ENCODE results near the gene MYBPC2.

The MYBPC2 gene

DNA sequence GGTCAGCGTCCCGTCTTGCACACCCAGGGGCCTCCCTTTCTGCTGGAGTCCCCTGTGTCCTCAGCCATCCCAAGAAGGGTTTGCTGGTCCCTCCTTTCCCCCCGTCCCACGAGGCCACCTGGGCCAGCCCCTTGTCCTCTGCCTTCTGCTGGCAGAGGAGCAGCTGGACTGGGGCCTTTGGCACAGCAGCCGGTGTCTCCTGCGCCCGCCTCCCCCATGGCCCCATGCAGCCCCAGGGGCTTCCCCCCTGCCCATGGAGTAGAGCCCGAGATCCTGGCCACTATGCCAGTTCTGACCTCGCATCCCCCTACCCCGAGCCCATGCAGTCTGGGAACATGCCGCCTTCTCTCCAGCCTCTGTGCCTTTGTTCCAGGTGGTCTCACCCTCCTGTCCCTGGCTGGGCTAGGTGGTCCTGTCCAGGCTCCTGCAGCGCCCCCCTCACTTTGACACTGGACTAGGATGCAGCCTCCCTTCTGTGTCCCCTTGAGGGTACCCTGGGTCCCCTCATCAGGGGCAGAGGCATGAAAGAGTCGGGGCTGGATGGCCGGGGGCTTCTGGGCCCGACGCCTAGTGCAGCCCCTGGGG lies 49.7 kb downstream of the MYBPC2 start:
- no peak for DNase-seq

- no peak for DNase-seq
These were observed 50.2 kb downstream of the MYBPC2 start for GRCh38 chr19:50482916-50483315.

GRCh38 chr19:50485284-50485955 lies 52.7 kb downstream of the MYBPC2 start:
- no peak for DNase-seq

DNA sequence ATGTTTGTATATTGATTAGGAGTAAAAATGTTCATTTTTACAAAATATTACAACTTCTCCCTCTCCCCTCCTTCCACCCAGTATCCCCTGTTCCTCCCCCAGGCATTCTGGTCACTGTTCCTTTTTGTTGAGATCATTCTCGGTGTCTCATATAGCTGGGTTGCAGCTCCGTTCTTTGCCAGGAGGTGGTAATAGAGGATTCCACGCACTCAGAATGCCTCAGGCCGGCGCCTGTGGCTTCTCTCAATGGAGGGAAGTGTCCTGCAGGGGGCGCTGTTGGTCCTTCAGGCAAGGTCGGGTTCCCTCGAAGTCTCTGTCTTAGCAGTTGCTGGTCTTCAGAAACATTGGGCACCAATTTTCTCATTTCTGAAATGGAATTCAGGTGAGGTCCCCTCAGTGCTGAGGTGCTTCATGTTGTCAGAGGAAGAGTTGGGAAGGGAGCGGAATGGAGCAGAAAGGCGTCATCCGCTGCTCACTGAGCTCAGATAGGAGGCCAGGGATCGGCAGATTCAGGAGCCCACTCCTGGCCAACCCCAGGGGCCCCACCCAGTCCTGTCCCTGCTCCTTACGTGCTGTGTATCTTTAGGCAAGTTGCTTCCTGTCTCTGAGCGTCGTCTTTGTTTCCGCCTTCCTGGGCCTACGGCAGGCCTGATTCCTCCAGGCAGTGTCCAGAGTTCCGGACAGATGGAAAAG lies 54.3 kb downstream of the MYBPC2 start:
- DNase-seq, result peak in 2 of 4 experiments; percentile 16 to 47

DNA sequence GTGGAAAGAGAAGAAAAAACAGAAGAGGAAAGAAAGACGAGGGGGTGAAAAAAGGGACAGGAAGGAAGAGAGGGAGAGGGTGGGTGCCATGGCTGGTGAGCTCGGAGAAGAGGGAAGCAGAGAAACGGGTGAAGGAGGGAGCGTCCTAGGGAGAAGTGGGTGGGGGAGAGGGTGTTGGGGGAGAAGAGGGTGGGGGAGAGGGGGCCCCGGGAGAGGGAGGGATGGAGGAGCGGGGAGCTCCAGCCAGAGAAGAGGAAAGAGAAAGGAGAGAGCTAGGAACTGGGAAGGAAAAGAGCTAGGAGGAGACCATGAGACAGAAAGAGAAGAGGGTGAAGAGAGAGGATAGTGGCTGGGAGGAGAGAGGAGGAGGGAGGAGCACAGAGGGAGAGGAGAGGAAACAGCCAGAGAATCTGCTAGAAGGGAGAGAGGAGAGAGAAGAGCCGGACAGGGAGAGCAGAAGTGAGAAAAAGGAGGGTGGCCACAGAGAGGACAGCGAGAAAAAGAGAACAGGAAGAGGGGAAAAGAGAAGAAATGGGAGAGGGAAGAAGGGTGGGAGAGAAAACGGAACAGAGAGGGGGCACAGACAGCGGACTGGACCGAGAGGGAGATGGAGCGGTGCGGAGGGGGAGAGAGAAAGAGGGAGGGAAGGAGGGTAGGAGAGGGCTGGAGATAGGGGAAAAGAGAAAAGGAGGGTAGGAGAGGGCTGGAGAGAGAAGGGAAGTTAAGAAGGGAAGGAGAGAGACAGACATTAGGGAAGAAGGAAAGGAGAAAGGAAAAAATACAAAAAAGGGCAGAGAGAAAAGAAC lies 55.9 kb downstream of the MYBPC2 start:
- no peak for DNase-seq

DNA sequence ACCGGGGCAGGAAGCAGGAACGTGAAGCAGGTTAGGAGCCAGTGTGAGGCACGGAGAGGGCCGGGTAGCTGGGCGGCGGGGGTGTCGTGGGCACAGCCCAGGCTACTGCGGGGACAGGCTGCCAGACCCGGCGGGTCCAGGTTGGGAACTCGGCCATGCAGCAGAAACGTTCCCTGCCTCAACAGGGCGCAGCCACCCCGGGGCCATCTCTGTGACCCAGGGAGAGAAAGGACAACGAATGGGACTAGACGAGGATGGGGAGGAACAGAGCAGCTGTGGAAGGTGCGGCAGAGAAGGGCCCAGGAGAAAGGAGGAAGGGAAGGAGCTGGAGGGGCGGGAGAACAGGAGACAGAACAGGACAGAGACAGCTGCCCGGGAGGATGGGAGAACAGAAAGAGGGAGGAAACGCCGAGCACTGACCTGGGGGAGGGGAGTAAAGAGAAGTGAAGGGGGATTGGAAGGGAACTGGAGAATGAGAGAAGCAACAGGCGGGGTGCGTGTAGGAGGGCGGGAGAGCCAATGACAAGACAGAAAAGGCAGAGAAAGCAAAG lies 56.8 kb downstream of the MYBPC2 start:
- DNase-seq, result no peak

GRCh38 chr19:50490411-50490811 lies 57.7 kb downstream of the MYBPC2 start:
- no peak for DNase-seq

DNA sequence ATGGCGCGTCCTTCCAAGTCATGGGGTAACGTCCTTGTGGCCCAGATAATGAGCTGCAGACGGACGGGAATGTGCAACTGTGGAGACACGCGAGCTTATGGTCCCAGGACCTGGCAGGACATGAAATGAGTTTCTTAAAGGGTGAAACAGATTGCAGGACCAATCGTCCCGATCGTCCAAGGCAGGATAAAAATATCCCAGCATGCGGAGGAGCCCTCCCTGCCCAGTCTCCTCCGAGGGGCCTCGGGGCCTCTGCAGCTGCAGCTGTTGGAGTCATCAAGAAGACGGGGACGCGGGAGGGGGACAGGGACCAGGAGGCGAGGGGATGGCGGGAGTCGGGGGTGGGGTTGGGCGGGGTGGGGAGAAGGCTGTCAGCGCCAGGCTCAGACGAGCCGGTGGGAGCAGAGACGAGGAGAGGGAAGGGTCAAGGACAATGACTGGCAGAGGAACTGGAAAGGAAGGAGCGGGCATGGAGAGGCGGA lies 58.3 kb downstream of the MYBPC2 start:
- DNase-seq, result no peak

- DNase-seq, result peak in 1 of 4 experiments; percentile 21
These were observed 59.8 kb downstream of the MYBPC2 start for GRCh38 chr19:50492303-50493052.

GRCh38 chr19:50493171-50493570 lies 60.5 kb downstream of the MYBPC2 start:
- DNase-seq, result no peak

- DNase-seq, result no peak
These were observed 61.7 kb downstream of the MYBPC2 start for GRCh38 chr19:50494186-50495019.

- DNase-seq, result no peak
These were observed 62.4 kb downstream of the MYBPC2 start for GRCh38 chr19:50495020-50495531.

- DNase-seq, result no peak
These were observed 63.7 kb downstream of the MYBPC2 start for GRCh38 chr19:50496189-50497021.

- DNase-seq, result no peak
These were observed 64.3 kb downstream of the MYBPC2 start for GRCh38 chr19:50497022-50497405.

DNA sequence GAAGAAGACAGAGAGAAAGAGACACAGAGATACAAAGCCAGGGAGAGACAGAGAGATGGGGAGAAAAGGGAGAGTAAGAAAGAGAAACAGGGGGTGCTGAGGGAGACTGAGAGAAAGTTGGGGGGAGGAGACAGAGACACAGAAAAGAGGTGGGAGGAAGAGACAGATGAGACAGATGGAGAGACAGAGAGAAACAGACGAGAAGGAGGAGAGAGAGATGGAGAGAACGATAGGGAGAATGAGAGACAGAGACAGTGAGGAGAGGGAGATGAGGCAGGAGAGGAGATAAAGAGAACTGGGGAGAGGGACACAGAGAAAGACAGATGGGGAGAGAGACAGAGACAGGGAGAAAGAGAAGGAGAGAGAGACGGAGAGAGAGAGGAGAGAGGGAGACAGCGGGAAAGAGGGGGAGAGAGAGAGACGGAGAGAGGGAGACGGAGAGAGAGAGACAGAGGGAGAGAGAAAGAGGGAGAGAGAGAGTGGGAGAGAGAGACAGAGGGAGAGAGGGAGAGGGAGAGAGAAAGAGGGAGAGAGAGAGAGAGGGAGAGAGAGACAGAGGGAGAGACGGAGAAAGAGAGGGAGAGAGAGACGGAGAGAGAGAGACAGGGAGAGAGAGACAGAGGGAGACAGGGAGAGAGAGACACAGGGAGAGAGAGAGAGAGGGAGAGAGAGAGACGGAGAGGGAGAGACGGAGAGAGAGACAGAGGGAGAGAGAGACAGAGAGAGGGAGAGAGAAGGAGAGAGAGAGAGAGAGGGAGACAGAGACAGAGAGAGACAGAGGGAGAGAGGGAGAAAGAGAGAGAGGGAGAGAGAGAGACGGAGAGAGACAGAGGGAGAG lies 65.7 kb downstream of the MYBPC2 start:
- no peak for DNase-seq

- DNase-seq, result no peak
These were observed 67.5 kb downstream of the MYBPC2 start for GRCh38 chr19:50500060-50500752.

- no peak for DNase-seq
These were observed 68.1 kb downstream of the MYBPC2 start for GRCh38 chr19:50500753-50501151.

DNA sequence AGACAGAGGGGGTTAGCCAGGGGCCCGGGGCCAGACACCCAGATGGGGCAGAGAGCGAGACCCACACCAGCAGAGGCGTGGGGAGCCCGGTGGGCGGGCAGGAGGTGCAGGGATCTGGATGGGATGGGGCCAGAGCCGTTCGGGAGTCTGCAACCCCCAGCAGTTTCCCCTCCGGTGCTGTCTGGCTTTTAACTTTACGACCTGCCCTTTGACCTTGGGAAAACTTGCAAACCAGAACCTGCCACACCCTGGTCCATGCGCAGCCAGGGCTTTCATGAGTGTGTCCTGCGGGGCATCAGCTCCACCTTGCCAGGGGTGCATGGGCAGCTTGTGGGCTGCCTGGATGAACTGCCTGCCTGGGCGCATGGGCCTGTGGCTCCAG lies 68.5 kb downstream of the MYBPC2 start:
- no peak for DNase-seq
